KG1 (cell line): ENCODE results near the gene EYS.
"Not testable (repeated sequence)": the region's sequence is repeated elsewhere in the genome, so short reads cannot be mapped to it uniquely, and the experiment has no call there.

Source experiments
- DNase-seq: peaks from one replicate; lab custom pipeline; 2025; lab: John Stamatoyannopoulos, UW

Gene EYS

GRCh38 chr6:65452333-65452732 is 254.7 kb downstream of the EYS start:
- no peak for DNase-seq

GRCh38 chr6:65450451-65450850 is 256.6 kb downstream of the EYS start:
- DNase-seq, result no peak

DNA sequence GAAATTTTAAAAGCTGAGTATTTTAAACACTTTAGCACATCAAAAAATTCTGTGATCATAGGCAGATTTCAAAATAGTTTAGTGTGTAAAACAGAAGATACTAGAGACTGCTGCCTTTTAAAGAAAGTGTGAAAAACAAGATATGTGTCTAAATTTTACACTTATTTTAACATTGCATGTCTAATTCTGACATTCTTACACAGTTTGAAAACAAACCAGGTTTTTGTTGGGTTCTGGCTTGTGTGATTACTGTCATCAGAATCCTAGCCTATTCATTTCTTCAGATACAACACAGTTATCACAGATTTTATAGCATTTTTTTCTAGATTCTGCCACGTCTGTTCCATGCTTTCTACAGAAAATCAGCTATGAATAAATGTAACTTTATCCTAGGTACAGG is 257.1 kb downstream of the EYS start:
- DNase-seq, result no peak

DNA sequence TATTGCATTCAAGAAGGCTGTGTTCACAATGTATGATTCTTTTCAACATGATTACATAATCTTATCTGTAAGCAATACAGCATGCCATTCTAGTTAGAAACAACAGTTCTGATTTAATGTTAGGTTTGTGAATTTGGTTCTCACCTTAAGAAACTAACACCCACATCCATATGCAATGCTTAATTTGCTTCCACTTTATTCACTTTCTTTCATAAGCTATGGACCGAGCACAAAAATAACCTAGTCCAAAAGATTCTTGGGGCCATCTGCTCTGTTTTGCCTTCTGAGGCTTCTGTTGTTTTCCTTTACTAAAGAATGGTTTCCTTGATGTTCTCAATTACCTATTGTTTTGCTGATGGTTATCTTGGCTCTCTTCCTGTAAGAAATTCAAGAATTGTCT is 258.2 kb downstream of the EYS start:
- DNase-seq, result no peak

DNA sequence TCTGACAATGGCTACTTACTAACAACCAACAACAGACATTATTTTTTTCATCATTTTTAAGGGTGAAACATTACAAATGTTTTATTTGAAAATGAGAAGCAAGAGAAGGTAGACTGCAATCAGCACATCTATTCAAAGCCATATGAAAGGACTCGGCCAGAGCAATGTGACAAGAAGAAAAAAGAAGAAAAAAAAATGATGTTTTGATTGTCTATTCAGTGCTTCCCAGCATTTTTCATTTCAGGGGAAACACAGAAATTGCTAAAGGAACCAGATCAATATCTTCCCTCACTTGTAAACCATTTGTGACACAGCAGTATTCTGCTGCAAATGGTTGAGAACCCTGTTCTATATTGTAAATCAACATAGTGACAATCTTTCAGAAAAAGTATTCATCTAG is 270.7 kb downstream of the EYS start:
- no peak for DNase-seq

DNA sequence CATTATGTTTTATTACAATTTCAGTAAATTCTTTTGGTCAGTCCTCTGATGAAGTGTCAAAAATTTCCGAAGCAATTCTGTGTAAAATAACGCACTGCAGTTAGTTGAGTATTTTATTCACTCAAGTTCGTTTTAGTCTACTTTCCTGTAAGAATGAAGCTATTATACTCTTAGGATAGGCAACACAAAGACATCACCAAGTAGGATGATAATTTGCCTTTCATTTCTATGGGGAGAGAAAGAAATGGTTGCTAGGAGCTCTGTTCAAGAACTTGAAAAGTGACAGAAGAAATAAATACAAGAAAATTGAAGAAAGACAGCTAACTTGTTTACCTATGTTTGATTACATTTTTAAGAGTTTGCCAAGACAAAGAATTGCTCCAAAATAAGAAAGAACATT is 290.4 kb downstream of the EYS start:
- no peak for DNase-seq

GRCh38 chr6:65410309-65410708 is 296.7 kb downstream of the EYS start:
- DNase-seq, result no peak

- no peak for DNase-seq
Observed at GRCh38 chr6:65402564-65402963, 304.5 kb downstream of the EYS start.

DNA sequence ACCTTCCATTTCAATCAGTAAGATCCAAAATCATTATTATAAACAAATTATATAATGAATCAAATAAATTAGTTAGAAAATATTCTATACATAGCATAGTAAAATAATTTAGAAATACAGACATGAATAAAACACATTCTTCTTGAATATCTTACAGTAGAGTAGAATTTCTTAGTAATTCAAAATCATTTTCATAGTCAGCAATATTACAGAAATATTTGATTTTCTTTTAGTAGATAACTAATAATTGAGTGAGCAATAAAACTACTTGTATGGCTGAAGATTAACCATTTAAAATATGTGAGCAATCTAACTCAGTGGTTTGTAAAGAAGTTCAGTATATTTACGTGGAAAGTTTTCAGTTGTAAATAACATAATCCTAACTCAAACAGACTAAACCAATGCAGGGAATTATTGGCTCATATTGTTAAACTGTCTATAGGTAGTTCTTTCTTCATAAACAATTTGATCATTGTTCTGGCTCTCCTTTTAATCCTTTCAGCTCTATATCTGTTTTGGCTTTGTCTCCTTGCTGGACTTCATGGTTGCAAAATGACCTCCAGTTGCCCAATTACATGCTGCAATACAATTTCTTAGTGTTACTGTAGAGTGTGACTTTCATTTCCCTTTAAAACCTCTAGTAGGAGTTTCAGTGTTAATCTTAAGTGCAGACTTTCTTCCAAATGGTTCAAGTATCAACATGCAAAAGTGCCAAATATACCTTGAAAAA is 307.5 kb downstream of the EYS start:
- DNase-seq, result no peak

- no peak for DNase-seq
Observed at GRCh38 chr6:65398851-65399250, 308.2 kb downstream of the EYS start.

GRCh38 chr6:65350530-65350929 is 356.5 kb downstream of the EYS start:
- DNase-seq, result no peak

DNA sequence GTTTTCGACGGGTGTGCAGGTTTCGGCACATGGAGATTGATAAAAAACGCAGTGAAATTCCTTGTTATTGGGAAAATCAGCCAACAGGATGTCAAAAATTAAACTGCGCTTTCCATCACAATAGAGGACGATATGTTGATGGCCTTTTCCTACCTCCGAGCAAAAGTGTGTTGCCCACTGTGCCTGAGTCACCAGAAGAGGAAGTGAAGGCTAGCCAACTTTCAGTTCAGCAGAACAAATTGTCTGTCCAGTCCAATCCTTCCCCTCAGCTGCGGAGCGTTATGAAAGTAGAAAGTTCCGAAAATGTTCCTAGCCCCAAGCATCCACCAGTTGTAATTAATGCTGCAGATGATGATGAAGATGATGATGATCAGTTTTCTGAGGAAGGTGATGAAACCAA is 404.4 kb downstream of the EYS start:
- not testable (repeated sequence) for DNase-seq

DNA sequence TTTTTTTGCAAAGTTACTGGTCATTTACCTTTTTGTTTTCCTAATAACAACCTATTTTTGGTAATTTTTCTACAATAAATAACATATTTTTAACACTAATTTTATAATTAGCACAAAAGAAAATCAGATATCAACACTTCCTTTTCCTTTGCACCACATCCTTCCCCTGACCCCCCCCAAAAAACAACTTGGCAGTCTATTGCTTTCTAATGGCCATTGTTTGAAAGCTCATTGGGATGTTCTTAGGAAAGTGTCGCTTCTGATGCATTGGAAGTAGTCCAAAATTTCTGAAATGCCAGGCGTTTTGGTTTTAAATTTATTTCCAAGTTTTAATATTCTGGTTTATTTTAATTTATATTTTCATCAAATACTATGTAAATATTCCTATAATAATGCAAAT is 407.8 kb downstream of the EYS start:
- no peak for DNase-seq

GRCh38 chr6:65295812-65296211 is 411.2 kb downstream of the EYS start:
- no peak for DNase-seq

- no peak for DNase-seq
Observed at GRCh38 chr6:65289491-65289890, 417.5 kb downstream of the EYS start.

GRCh38 chr6:65285275-65285674 is 421.8 kb downstream of the EYS start:
- DNase-seq, result no peak

- no peak for DNase-seq
Observed at GRCh38 chr6:65280060-65280459, 427.0 kb downstream of the EYS start.

GRCh38 chr6:65262241-65262640 is 444.8 kb downstream of the EYS start:
- no peak for DNase-seq

GRCh38 chr6:65259982-65260381 is 447.0 kb downstream of the EYS start:
- no peak for DNase-seq

DNA sequence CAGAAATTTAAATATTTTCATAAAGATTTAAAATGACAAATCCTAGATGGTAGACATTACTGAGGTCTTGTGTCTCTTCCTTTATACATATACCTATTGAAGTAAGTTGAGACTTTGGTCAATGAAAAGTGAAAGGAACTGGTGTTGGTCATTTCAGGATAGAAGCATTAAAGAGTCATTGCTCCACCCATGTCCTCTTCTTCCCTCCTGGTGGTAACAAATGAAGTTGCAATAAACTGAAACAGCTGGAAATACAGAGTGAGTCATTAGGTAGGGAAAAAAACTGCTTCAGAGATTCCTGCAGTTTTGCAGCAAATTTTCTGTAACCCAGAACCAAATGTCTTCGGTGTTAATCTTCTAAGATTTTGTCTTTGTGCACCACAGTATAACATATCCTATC is 448.0 kb downstream of the EYS start:
- no peak for DNase-seq

DNA sequence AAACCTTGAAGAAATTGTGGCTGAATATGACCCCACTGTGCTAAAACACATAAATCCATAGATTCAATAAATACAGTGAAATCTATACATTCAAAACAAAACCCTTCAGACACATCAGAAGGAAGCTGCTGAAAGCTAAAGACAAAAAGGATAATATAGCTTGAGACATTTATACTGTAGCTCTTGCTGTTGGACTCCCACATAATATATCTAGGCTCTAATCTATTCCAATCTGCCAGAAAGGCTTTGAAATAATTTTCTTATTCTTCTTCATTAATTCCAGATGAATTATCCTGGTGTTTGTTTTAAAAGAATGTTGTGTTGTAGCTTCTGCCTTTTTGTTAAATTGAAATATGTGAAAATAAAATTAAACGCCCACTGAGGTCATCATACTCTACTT is 454.0 kb downstream of the EYS start:
- DNase-seq, result no peak

GRCh38 chr6:65248101-65248610 is 458.9 kb downstream of the EYS start:
- DNase-seq, result no peak

DNA sequence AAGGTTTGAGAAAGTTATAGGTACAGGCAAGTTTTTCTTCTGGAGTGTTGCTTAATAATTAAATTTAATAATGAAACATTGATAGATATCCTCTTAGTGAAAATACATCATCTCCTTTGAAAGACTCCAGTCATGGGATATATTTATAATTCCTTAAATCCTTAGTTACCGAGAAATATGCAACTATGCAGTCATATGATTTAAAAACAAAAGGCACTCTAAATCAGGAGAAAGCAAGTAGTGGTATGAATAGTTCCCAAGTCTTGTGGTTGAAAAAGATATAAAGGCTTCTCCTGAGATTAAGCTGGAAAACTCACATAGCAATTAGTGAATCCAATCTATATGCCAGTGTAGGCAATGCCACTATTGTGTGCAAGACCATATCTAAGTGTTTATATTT is 475.4 kb downstream of the EYS start:
- DNase-seq, result no peak

DNA sequence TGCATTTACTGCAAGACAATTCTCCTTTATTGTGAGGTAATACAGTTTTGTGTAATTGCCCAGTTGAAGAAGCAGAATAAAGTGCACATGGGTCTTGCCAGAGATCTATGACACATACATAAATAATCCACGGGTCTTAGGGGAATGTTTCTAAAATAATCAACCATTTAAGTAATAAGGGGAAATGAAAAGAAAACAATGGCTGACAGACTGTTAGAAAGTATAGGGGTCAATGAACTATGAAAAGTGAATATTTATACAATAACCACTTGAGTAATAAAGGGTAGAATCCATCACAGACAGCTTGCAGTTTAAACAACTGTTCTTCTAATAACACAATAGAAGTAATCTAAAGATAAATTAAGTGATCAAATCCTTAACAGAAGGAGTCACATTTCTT is 477.2 kb downstream of the EYS start:
- DNase-seq, result no peak
